KBM-7 (cell line): ENCODE results near the gene CSTPP1.
"Not testable (repeated sequence)": the region's sequence is repeated elsewhere in the genome, so short reads cannot be mapped to it uniquely, and the experiment has no call there.

Experiments used
- DNase-seq: peaks from one replicate; pipeline ENCODE4 v3.0.0-alpha.2; 2015
- in situ Hi-C: fragments of 300-500 bp; cut with MboI; formaldehyde crosslinking; loops from 2 replicates; pipeline ENCODE4 v1.14.3; 2020; ENCODE audit warnings: low sequenced_read_pairs, low pct_unique_long_range_greater_than_20kb, mixed read lengths

Gene CSTPP1

GRCh38 chr11:46981436-46981835 lies 44.9 kb downstream of the CSTPP1 start:
- no peak for DNase-seq
- in situ Hi-C loops, result no loop called here

DNA sequence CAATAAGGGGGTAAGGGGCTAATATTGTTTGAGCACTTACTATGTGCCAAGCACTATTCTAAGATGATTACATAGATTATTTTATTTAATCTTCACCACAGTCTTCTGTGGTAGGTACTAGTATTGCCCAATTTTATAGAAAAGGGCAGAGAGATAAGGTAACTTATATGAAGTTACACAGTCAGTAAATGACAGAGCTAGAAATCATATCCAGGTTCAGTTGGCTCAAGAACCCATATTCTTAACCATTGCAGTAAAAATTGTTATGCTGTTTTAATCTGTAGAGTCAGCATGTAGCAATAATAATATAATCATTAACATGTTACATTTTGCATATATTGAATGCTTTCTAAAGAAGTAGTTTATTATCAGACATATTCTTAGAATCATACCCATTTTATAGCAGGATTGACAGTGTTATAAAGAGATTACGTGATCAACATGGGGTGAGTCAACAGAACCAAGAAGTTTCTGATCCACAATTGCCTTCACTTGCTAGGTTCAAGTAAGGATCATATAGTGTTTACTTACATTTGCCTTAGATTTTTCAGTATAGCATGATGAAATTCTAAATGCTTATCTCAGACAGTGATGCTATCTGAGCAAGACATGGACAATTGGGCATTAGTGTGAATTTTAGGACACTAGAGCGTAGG lies 46.4 kb downstream of the CSTPP1 start:
- in situ Hi-C loops, result no loop called here
- no peak for DNase-seq

DNA sequence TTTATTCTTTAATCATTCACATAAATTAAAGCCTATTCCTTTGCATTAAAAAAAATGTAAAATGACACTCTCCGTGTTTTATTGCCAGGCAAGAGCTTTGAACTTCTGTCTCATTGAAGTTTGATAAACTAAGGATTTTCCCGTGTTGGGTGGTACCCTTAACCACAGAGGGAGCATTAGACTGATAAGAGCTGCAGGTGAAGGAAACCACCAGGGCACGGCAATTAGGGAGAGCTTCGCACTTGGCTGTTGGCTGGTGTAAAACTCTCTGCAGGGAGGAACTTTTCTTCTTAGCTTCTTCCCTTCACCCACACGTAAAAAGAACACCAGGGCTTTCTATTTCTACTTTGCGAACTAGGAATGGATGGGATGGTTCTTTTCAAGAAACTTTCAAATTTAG lies 47.0 kb downstream of the CSTPP1 start:
- no peak for DNase-seq
- in situ Hi-C loops, result no loop called here

DNA sequence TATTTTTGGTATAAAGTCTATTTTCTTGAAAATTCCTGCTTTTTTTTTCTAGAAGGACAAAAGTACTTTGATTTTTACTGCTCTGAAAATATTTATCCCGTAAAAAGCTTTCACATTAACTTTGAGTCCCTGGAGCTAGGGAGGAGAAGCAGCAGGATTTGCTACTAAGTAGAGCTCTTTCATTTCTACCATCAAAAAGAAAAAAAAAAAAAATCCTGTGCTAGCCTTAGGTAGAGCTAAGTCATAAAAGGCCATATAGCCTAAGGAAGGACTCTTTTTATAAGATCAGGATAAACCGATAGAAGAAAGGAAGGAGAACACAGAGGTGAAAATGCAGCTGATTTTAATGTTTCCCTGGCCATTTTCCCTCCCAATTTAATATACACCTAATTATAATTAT lies 48.0 kb downstream of the CSTPP1 start:
- no peak for DNase-seq
- in situ Hi-C loops, result no loop called here

DNA sequence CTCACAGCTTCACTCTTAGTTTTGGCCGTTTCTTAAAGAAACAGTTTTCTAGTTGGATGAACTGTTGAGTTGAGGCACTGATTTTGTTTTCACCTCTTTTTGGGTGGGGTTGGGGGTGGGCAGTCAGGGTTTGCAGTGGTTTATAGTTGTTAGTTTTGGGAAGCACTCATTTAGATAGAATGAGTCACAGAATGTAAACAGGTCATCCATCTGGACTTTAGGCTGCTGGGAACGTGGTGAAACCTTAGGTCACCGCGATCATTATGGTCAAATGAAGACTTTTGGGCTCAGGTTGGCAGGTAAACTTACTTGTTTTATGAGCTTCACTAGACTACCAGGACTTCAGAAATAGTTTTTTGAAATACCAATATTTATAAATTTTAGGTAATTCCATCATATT lies 48.4 kb downstream of the CSTPP1 start:
- in situ Hi-C loops, result no loop called here

DNA sequence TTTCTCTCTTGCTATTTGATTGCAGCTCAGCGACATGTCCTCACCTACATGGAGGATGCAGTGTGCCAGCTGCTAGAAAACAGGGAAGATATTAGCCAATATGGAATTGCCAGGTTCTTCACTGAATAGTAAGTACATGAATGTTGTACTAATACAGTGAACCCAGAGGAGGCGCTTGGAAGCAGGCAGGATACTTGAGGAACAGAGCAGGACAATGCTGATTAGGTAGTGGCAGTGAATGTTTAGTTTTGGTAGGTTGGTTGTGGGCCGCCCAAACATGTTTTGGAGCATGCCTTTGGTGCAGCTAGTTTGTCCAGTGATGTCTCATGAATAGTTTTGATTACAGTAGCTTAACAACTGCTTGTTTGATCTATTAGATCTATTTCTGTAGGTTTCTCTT lies 50.6 kb downstream of the CSTPP1 start:
- DNase-seq, result no peak
- in situ Hi-C loops, result no loop called here

More for the DNA sequence above, 48.4 kb downstream of the CSTPP1 start:
- no peak for DNase-seq

- in situ Hi-C loops, DNase-seq: not testable (repeated sequence)
These were observed 53.4 kb downstream of the CSTPP1 start for GRCh38 chr11:46989810-46990487.

GRCh38 chr11:46991391-46991790 lies 54.8 kb downstream of the CSTPP1 start:
- in situ Hi-C loops, result no loop called here
- no peak for DNase-seq

DNA sequence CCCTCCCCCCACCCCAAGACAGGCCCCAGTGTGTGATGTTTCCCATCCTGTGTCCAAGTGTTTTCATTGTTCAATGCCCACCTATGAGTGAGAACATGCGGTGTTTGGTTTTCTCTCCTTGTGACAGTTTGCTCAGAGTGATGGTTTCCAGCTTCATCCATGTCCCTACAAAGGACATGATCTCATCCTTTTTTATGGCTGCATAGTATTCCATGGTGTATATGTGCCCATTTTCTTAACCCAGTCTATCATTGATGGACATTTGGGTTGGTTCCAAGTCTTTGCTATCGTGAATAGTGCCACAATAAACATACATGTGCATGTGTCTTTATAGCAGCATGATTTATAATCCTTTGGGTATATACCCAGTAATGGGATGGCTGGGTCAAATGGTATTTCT lies 55.8 kb downstream of the CSTPP1 start:
- in situ Hi-C loops, DNase-seq: not testable (repeated sequence)

DNA sequence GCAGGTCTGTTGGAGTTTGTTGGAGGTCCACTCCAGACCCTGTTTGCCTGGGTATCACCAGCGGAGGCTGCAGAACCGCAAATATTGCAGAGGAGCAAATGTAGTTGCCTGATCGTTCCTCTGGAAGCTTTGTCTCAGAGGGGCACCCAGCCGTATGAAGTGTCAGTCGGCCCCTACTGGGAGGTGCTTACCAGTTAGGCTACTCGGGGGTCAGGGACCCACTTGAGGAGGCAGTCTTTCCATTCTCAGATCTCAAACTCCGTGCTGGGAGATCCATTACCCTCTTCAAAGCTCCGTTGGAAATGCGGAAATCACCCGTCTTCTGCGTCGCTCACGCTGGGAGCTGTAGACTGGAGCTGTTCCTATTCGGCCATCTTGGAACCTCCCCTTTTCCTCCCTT lies 61.2 kb downstream of the CSTPP1 start:
- DNase-seq, in situ Hi-C loops: not testable (repeated sequence)

DNA sequence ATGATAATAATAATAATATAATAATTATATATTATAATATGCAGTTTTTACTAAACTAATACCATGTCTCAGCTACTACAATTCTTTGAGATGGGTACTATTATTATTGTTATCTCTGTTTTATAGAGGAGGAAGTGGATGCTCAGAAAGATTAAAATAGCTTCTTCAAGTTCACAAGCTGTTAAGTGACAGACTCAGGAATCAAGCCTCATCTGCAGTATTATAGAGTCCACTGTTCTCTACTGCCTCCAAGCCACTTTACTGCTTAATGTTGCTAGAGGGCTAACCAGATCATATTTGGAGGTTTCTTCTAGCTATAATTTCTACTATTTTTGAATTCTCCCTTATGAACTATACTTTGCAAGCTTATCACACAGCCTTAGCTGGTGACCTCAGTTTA lies 62.7 kb downstream of the CSTPP1 start:
- in situ Hi-C loops, result no loop called here
- no peak for DNase-seq

GRCh38 chr11:47000033-47000432 lies 63.5 kb downstream of the CSTPP1 start:
- in situ Hi-C loops, result no loop called here
- DNase-seq, result no peak

GRCh38 chr11:47001781-47002181 lies 65.2 kb downstream of the CSTPP1 start:
- in situ Hi-C loops, result no loop called here
- DNase-seq, result no peak

DNA sequence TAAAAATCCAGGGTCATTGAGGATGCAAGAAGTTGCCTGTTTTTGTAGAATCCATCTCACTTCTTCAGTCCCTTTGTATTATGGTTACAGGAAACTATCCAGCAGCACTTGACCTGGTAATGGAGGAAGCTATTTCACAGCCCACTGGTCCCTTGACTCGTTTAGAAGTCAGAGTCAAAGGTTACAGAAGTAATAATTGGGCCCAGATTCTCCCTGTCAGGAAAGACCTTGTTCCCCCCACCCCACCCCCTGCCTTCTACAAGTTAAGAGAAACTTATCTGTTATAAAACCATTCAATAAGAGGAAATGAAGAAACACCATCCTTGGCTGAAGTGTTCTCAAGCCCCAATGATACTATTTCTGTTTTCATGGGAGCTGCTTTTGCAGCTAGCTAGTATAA lies 65.8 kb downstream of the CSTPP1 start:
- no peak for DNase-seq
- in situ Hi-C loops, result no loop called here

- peak; percentile 46 for DNase-seq
- in situ Hi-C loops, result no loop called here
These were observed 66.8 kb downstream of the CSTPP1 start for GRCh38 chr11:47003180-47003877.

GRCh38 chr11:47004595-47005033 lies 68.1 kb downstream of the CSTPP1 start:
- in situ Hi-C loops, result no loop called here
- peak; percentile 88 for DNase-seq

GRCh38 chr11:47005441-47005840 lies 68.9 kb downstream of the CSTPP1 start:
- in situ Hi-C loops, result no loop called here
- no peak for DNase-seq

- in situ Hi-C loops, result no loop called here
- no peak for DNase-seq
These were observed 71.0 kb downstream of the CSTPP1 start for GRCh38 chr11:47007579-47007978.

- in situ Hi-C loops, result no loop called here
- DNase-seq, result no peak
These were observed 73.6 kb downstream of the CSTPP1 start for GRCh38 chr11:47010179-47010578.

GRCh38 chr11:47014097-47014496 lies 77.5 kb downstream of the CSTPP1 start:
- no peak for DNase-seq
- in situ Hi-C loops, result no loop called here
